K562 (cell line): Measurements from ENCODE around the gene PCCA. TPM values are rescaled to one million over a fixed set of nuclear protein-coding genes. Genes with fewer than 3 reads are reported as not detected.
"Not testable (repeated sequence)": the region's sequence is repeated elsewhere in the genome, so short reads cannot be mapped to it uniquely, and the experiment has no call there.

Experiments used
- ATAC-seq: fragments of 200-7000 bp; cut with Tn5 transposase; 3 replicates; pipeline ENCODE4 v1.9.1; 2020; ENCODE audit warnings: moderate library complexity
- BruUV-seq: library from RNA; stranded (reverse); fragments of 400-500 nt; replicated peaks from 2 replicates; lab custom pipeline; 2021; lab: Mats Ljungman, UMichigan
- CTCF ChIA-PET: fragments of 300-600 bp; formaldehyde crosslinking; extraction: SDS; loops from one replicate; lab custom pipeline; 2021; ENCODE audit warnings: low intra/inter-chr PET ratio; lab: Yijun Ruan, JAX
- POLR2A ChIA-PET: fragments of 300-600, 350-650 bp; sonication (Branson Sonifier 250); formaldehyde crosslinking; extraction: SDS; loops from one replicate; lab custom pipeline; 2021; ENCODE audit warnings: antibody characterized with exemption, inconsistent platforms; lab: Yijun Ruan, JAX
- DNase-seq, 4 experiments: peaks; one replicate each; pipeline versions ENCODE4 v3.0.0 to v3.0.0-alpha.2; 2011 to 2018; ENCODE audit warnings: low spot score in 3 of 4, mixed read lengths in 3 of 4; ENCODE audit errors: extremely low read depth in 1 of 4
- FAIRE-seq: peaks from 2 replicates; lab custom pipeline; 2011; peaks lifted over from hg19 to GRCh38; lab: Jason Lieb, UNC
- H2AFZ ChIP-seq: 2 replicates; pipeline ENCODE4 v1.6.0; 2011; ENCODE audit warnings: low read depth, low read length, control low read depth, inconsistent platforms
- H3K27ac ChIP-seq: fragments of 200-600 bp; 3 replicates; pipeline ENCODE4 v1.8.0; 2011; ENCODE audit warnings: low read depth, mild to moderate bottlenecking, control low read depth, inconsistent platforms, low read length, moderate library complexity, mixed read lengths; ENCODE audit errors: extremely low read depth
- H3K27me3 ChIP-seq, 2 experiments: fragments of 300-600 bp in 1 of 2; 2 replicates in 1 of 2; 3 replicates in 1 of 2; pipeline versions ENCODE4 v1.6.0 to v1.8.0; 2011; ENCODE audit warnings: inconsistent platforms in 2 of 2, low read length in 2 of 2, mild to moderate bottlenecking in 1 of 2, mixed read lengths in 1 of 2, moderate library complexity in 1 of 2; ENCODE audit not compliant: control insufficient read depth in 2 of 2, insufficient read depth in 2 of 2
- H3K36me3 ChIP-seq: fragments of 300-600 bp; 3 replicates; pipeline ENCODE4 v1.8.0; 2011; ENCODE audit warnings: mild to moderate bottlenecking, low read length, inconsistent platforms; ENCODE audit not compliant: control insufficient read depth, insufficient read depth
- H3K4me1 ChIP-seq, 2 experiments: fragments of 200-600 bp in 1 of 2; replicated peaks in 1 of 2; 2 replicates in 1 of 2; 3 replicates in 1 of 2; pipeline versions ENCODE4 v1.5.1 to v1.8.0; 2011; ENCODE audit warnings: inconsistent platforms in 2 of 2, low read length in 2 of 2, mild to moderate bottlenecking in 1 of 2, mixed read lengths in 1 of 2, moderate library complexity in 1 of 2; ENCODE audit not compliant: control insufficient read depth in 2 of 2, insufficient read depth in 2 of 2
- H3K4me2 ChIP-seq: 2 replicates; pipeline ENCODE4 v1.6.1; 2011; ENCODE audit warnings: low read length, control low read depth, inconsistent platforms, mixed read lengths; ENCODE audit not compliant: insufficient read depth
- H3K4me3 ChIP-seq: fragments of 200-600 bp; sonication (generic), shearing (Covaris generic); 2 replicates; pipeline ENCODE4 v1.5.1; 2016; ENCODE audit warnings: control low read depth, inconsistent platforms
- H3K79me2 ChIP-seq: fragments of 200-600 bp; 3 replicates; pipeline ENCODE4 v1.8.0; 2011; ENCODE audit warnings: low read length, inconsistent platforms; ENCODE audit not compliant: control insufficient read depth, insufficient read depth
- H3K9ac ChIP-seq, 2 experiments: 2 replicates each; pipeline versions ENCODE4 v1.6.0 to v1.6.1; 2011; ENCODE audit warnings: low read depth in 2 of 2, low read length in 2 of 2, control low read depth in 1 of 2, inconsistent platforms in 1 of 2, mild to moderate bottlenecking in 1 of 2, mixed read lengths in 1 of 2; ENCODE audit not compliant: insufficient read depth in 1 of 2
- H3K9me1 ChIP-seq: one replicate; pipeline ENCODE4 v1.6.0; 2011; ENCODE audit warnings: inconsistent platforms, mild to moderate bottlenecking, low read length, moderate library complexity; ENCODE audit not compliant: control insufficient read depth, insufficient read depth
- H3K9me3 ChIP-seq: replicated peaks from 2 replicates; pipeline ENCODE4 v1.5.1; 2011; ENCODE audit warnings: low read depth, low read length, inconsistent platforms; ENCODE audit not compliant: control insufficient read depth, insufficient read depth
- H4K20me1 ChIP-seq: replicated peaks from 2 replicates; pipeline ENCODE4 v1.6.1; 2011; ENCODE audit warnings: low read length, inconsistent platforms, mixed read lengths; ENCODE audit not compliant: control insufficient read depth, insufficient read depth
- BCOR ChIP-seq: fragments of 450-650 bp; IDR thresholded peaks from 2 replicates; pipeline ENCODE4 v1.6.1; 2016
- CHCHD3 ChIP-seq: fragments of 250-450 bp; sonication (Bioruptor Pico); IDR thresholded peaks from 2 replicates; pipeline ENCODE4 v2.1.2; 2022; ENCODE audit warnings: mild to moderate bottlenecking
- NFE2 ChIP-seq: IDR thresholded peaks from 2 replicates; pipeline ENCODE4 v1.6.1; 2014; ENCODE audit warnings: antibody characterized with exemption, low read depth
- PCBP1 ChIP-seq: fragments of 200-400 bp; formaldehyde crosslinking; IDR thresholded peaks from 2 replicates; pipeline ENCODE4 v1.6.1; 2018; ENCODE audit warnings: mild to moderate bottlenecking, low read depth, low read length; ENCODE audit not compliant: poor library complexity, severe bottlenecking
- POLR2A ChIP-seq: fragments of 450-650 bp; conservative IDR thresholded peaks from 2 replicates; pipeline ENCODE4 v1.6.1; 2016
- PPARD ChIP-seq: fragments of 250-450 bp; sonication (Bioruptor Pico); IDR thresholded peaks from 2 replicates; pipeline ENCODE4 v1.8.0; 2022; ENCODE audit warnings: inconsistent platforms, mild to moderate bottlenecking, moderate library complexity
- RBM22 ChIP-seq: fragments of 200-400 bp; formaldehyde crosslinking; IDR thresholded peaks from 2 replicates; pipeline ENCODE4 v1.6.1; 2018; ENCODE audit warnings: low read length, low read depth; ENCODE audit not compliant: poor library complexity, severe bottlenecking
- whole genome bisulfite sequencing: fragments of 100-300 bp; shearing (Covaris generic); methylation state at CpG from one replicate; pipeline ENCODE4 v1.1.6; 2016; ENCODE audit warnings: low coverage, mixed read lengths; ENCODE audit not compliant: insufficient coverage; ENCODE audit errors: missing lambda C conversion rate; 5-methylcytosine and 5-hydroxymethylcytosine counted together
- in situ Hi-C: fragments of 300-500 bp; cut with MboI; formaldehyde crosslinking; loops from 4 replicates; pipeline ENCODE4 v1.15.0; 2018; ENCODE audit warnings: inconsistent platforms, mixed read lengths
- intact Hi-C: fragments of 100-400 bp; cut with micrococcal nuclease; formaldehyde crosslinking; loops from 2 replicates; pipeline ENCODE4 v1.14.2; 2022
- polyA plus RNA-seq, 8 experiments: library from polyadenylated mRNA; depleted of rRNA in 4 of 8; stranded (reverse) in 5 of 8; unstranded in 3 of 8; fragments of >200 nt; fragmentation: Nextera tagmentation in 2 of 8; fragmentation: Illumina TruSeq in 1 of 8; extraction: Ambion mirVana in 2 of 8; extraction: Trizol in 1 of 8; gene quantifications; 2 replicates each; pipeline versions ENCODE4 v1.2.1 to v1.2.3, GENCODE V29; 2011 to 2014; ENCODE audit warnings: inconsistent platforms in 1 of 8, missing spikeins in 1 of 8
- total RNA-seq, 7 experiments: library from RNA; depleted of rRNA in 6 of 7; stranded (reverse); fragments of >200 nt in 6 of 7; fragmentation: Illumina TruSeq in 2 of 7; extraction: Trizol in 2 of 7; gene quantifications; 2 replicates each; pipeline versions ENCODE4 v1.2.1 to v1.2.3, GENCODE V29; 2011 to 2021; ENCODE audit warnings: low replicate concordance in 1 of 7

PCCA gene
- total and polyA plus RNA-seq, 9 of the 15 experiments (the other 6 are each of a cell fraction or from before 2014, with no cell fraction given): 5.2 to 14.1 (median 9.7) TPM

- in situ Hi-C loops: no loop called here
- FAIRE-seq: no peak
- 62% methylated on average over 1 of the region's 1 CpG for WGBS
Observed at GRCh38 chr13:100315522-100315921, 226.6 kb downstream of the PCCA start.

GRCh38 chr13:100318473-100318872 lies 229.6 kb downstream of the PCCA start:
- BruUV-seq, H3K27me3 ChIP-seq: not testable (repeated sequence)

More at GRCh38 chr13:100315522-100315921, 226.6 kb downstream of the PCCA start:
- no peak for ATAC-seq
- Histone ChIP-seq H3K9me3 (no peaks in the 10 kb centered on the region), H3K36me3 (no peaks in the 10 kb centered on the region), H3K9me1 (no peaks in the 10 kb centered on the region), H3K9ac (no peak overlapping the region), H3K79me2 (no peaks in the 10 kb centered on the region), H3K4me2 (no peak overlapping the region)
- CTCF ChIA-PET: no interaction called here
- intact Hi-C loops: no loop called here
- no peak for DNase-seq
- no peak for TF ChIP-seq CHCHD3 (CRISPR knock-in tag)
- TF ChIP-seq NFE2: no peak
- TF ChIP-seq BCOR: no peak
- TF ChIP-seq PCBP1: no peak
- no peak for TF ChIP-seq RBM22
- TF ChIP-seq POLR2A: no peak
- no peak for TF ChIP-seq PPARD (CRISPR knock-in tag)
- TF ChIP-seq, all 486 proteins: peak for 0
- no peaks in the 10 kb centered on the region for H4K20me1 ChIP-seq
- POLR2A ChIA-PET: no interaction called here
- no peak overlapping the region for H2AFZ ChIP-seq
- no peak overlapping the region for H3K27ac ChIP-seq
- no peaks in the 10 kb centered on the region for H3K27me3 ChIP-seq
- no TSS peak for BruUV-seq
- H3K4me1 ChIP-seq: no peaks in the 10 kb centered on the region
- no peak overlapping the region for H3K4me3 ChIP-seq

More at GRCh38 chr13:100318473-100318872, 229.6 kb downstream of the PCCA start:
- no CpG with 5 or more reads among the region's 3 CpGs for WGBS
- DNase-seq, FAIRE-seq, H3K79me2 ChIP-seq, H3K36me3 ChIP-seq, POLR2A ChIA-PET, intact Hi-C loops, H3K4me3 ChIP-seq, H3K27ac ChIP-seq, H3K9ac ChIP-seq, H3K4me2 ChIP-seq, H4K20me1 ChIP-seq, H2AFZ ChIP-seq, H3K4me1 ChIP-seq, H3K9me3 ChIP-seq, CTCF ChIA-PET, in situ Hi-C loops, ATAC-seq, H3K9me1 ChIP-seq: not testable (repeated sequence)
